Measurements from ENCODE around the gene L3HYPDH. TPM values are rescaled to one million over a fixed set of nuclear protein-coding genes. Genes with fewer than 3 reads are reported as not detected.
"Not testable (repeated sequence)": the region's sequence is repeated elsewhere in the genome, so short reads cannot be mapped to it uniquely, and the experiment has no call there.

L3HYPDH gene
- total and polyA plus RNA-seq, 2 donors (not counting 3 experiments of a cell fraction or from before 2014, with no cell fraction given): 26.2 to 30.2 TPM

- BruUV-seq (replicated peaks): no TSS peak
- dilution Hi-C loops (cut with MboI; ENCODE audit: extremely low pct_ligation_motif_present, low sequenced_read_pairs): no loop called here
- H3K4me3 ChIP-seq (replicated peaks in 1 of 3; ENCODE audit: insufficient read depth in 1 of 3, low read depth in 1 of 3, low read length in 3 of 3): no peak overlapping the region
- no peaks in the 10 kb centered on the region for H3K27me3 ChIP-seq (ENCODE audit: control insufficient read depth in 2 of 2, insufficient read depth in 2 of 2, low read length in 2 of 2)
- H3K4me2 ChIP-seq (ENCODE audit: insufficient read depth, low read length): no peak overlapping the region
- no peak for TF ChIP-seq FOS (IDR thresholded peaks at IDR 0.05; ENCODE audit: borderline replicate concordance, insufficient read depth, low read length)
- TF ChIP-seq JUN (IDR thresholded peaks at IDR 0.05; ENCODE audit: borderline replicate concordance, insufficient read depth, insufficient read length, low read depth): no peak
- no peak for TF ChIP-seq EZH2 (IDR thresholded peaks at IDR 0.05; ENCODE audit: borderline replicate concordance, low read depth, low read length, severe bottlenecking)
- no peak for TF ChIP-seq POLR2A (IDR thresholded peaks at IDR 0.05; ENCODE audit: low read depth, low read length)
- no peaks in the 10 kb centered on the region for H3K79me2 ChIP-seq (ENCODE audit: control insufficient read depth, insufficient read depth, low read length)
- H3K27ac ChIP-seq (ENCODE audit: insufficient read depth, low read depth, low read length): no peak overlapping the region
- H3K9ac ChIP-seq (replicated peaks; ENCODE audit: extremely low read depth, insufficient read depth, low read length): no peak overlapping the region
- intact Hi-C loops (cut with micrococcal nuclease): no loop called here
- H3K9me1 ChIP-seq (replicated peaks; ENCODE audit: control insufficient read depth, extremely low read depth, insufficient read depth, low read length): no peaks in the 10 kb centered on the region
- no peak for DNase-seq (ENCODE audit: low read depth, low spot score)
- H3K36me3 ChIP-seq (ENCODE audit: control insufficient read depth in 2 of 2, extremely low read depth in 1 of 2, insufficient read depth in 2 of 2, low read length in 2 of 2): no peaks in the 10 kb centered on the region
- FAIRE-seq: no peak
- POLR2A ChIA-PET: no interaction called here
- no peak overlapping the region for H2AFZ ChIP-seq (ENCODE audit: low read depth, low read length)
- CTCF ChIA-PET: interaction anchor here (0.8 to 1.5 kb wide), 3 partner anchors 22 to 447 kb away, joined by 3 to 4 read pairs (median 3); no protein-coding TSS in a partner anchor
- H3K4me1 ChIP-seq (ENCODE audit: control insufficient read depth, extremely low read depth, insufficient read depth, low read length): peaks cover 4% of the 10 kb centered on the region
- H3K9me3 ChIP-seq (replicated peaks; ENCODE audit: control insufficient read depth, insufficient read depth, low read length): no peaks in the 10 kb centered on the region
- H4K20me1 ChIP-seq (replicated peaks; ENCODE audit: control insufficient read depth, extremely low read depth, insufficient read depth, low read length): no peaks in the 10 kb centered on the region
Measured at GRCh38 chr14:59450716-59451115, 33.5 kb downstream of the L3HYPDH start.

GRCh38 chr14:59448673-59449072 lies 35.5 kb downstream of the L3HYPDH start:
- H4K20me1 ChIP-seq (replicated peaks; ENCODE audit: control insufficient read depth, extremely low read depth, insufficient read depth, low read length); dilution Hi-C loops (cut with MboI; ENCODE audit: extremely low pct_ligation_motif_present, low sequenced_read_pairs); H3K27ac ChIP-seq (ENCODE audit: insufficient read depth, low read depth, low read length); H3K4me3 ChIP-seq (replicated peaks in 1 of 3; ENCODE audit: insufficient read depth in 1 of 3, low read depth in 1 of 3, low read length in 3 of 3); H3K27me3 ChIP-seq (ENCODE audit: control insufficient read depth in 2 of 2, insufficient read depth in 2 of 2, low read length in 2 of 2); DNase-seq (ENCODE audit: low read depth, low spot score); H3K9ac ChIP-seq (replicated peaks; ENCODE audit: extremely low read depth, insufficient read depth, low read length); H3K4me2 ChIP-seq (ENCODE audit: insufficient read depth, low read length); H3K36me3 ChIP-seq (ENCODE audit: control insufficient read depth in 2 of 2, extremely low read depth in 1 of 2, insufficient read depth in 2 of 2, low read length in 2 of 2); H3K9me1 ChIP-seq (replicated peaks; ENCODE audit: control insufficient read depth, extremely low read depth, insufficient read depth, low read length); CTCF ChIA-PET; H2AFZ ChIP-seq (ENCODE audit: low read depth, low read length); POLR2A ChIA-PET; H3K4me1 ChIP-seq (ENCODE audit: control insufficient read depth, extremely low read depth, insufficient read depth, low read length); H3K79me2 ChIP-seq (ENCODE audit: control insufficient read depth, insufficient read depth, low read length); intact Hi-C loops (cut with micrococcal nuclease); FAIRE-seq; BruUV-seq (replicated peaks); H3K9me3 ChIP-seq (replicated peaks; ENCODE audit: control insufficient read depth, insufficient read depth, low read length): not testable (repeated sequence)

Measured in endothelial cell of umbilical vein (primary cell).